Epithelial cell of esophagus (primary cell): Measurements from ENCODE around the gene VTN.

Experiments used
- DNase-seq: peaks from one replicate; pipeline ENCODE4 v3.0.0; 2010; ENCODE audit warnings: low read depth
- H3K4me3 ChIP-seq: 2 replicates; pipeline ENCODE4 v1.5.1; 2011; ENCODE audit warnings: mild to moderate bottlenecking, low read length, control low read depth
- TF ChIP-seq, protein P1 (sequence below): IDR thresholded peaks from 2 replicates; pipeline ENCODE4 v1.5.1; 2011; ENCODE audit warnings: low read depth, mild to moderate bottlenecking, low read length, control low read depth, inconsistent platforms; ENCODE audit not compliant: insufficient read depth; ENCODE audit errors: missing control alignments

Gene VTN

DNA sequence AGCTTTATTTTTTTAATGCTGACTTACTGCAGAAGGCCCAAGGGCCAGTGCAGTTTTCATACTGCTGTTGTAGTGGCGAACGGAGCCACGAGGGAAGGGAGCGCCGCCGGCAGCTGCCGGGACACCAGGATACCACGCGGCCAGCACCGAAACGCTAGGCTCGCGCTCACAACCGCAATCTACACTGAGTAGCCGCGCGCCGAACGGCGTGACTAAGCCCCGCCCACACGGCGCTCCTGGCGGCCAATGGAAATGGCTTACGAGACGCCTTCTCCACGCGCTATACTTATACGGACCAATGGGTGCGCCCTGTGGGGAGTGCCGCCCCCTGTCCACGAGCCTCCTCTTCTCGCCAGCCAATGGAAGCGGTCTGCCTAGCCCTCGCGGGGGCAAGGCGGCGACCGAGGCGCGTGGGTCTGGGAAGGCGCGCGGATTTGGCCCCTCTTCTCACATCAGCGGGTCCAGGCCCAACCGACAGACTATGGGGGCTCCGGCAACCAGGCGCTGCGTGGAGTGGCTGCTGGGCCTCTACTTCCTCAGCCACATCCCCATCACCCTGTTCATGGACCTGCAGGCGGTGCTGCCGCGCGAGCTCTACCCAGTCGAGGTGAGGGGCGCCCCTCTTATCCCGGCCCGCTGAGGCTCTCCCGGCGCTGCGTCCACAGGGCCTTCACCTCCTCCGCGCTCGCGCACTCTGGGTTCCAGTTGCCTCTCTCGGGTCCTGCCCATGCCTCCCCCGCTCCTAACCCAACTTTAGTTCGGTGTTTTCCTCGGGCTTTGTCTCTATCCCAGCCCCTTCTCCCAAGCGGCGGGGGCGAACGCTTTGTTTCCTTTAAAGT, 51.1 kb downstream of the VTN start, which contains the start of gene TMEM97:
TMEM97 (plus strand) TSS at position 442 of the 839 bp plus-strand sequence; CDS start at position 482, 40 bp downstream.
- peak within 1 kb of the TSS; percentile 72 for H3K4me3 ChIP-seq
- TF ChIP-seq, protein P1, sequence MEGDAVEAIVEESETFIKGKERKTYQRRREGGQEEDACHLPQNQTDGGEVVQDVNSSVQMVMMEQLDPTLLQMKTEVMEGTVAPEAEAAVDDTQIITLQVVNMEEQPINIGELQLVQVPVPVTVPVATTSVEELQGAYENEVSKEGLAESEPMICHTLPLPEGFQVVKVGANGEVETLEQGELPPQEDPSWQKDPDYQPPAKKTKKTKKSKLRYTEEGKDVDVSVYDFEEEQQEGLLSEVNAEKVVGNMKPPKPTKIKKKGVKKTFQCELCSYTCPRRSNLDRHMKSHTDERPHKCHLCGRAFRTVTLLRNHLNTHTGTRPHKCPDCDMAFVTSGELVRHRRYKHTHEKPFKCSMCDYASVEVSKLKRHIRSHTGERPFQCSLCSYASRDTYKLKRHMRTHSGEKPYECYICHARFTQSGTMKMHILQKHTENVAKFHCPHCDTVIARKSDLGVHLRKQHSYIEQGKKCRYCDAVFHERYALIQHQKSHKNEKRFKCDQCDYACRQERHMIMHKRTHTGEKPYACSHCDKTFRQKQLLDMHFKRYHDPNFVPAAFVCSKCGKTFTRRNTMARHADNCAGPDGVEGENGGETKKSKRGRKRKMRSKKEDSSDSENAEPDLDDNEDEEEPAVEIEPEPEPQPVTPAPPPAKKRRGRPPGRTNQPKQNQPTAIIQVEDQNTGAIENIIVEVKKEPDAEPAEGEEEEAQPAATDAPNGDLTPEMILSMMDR = peak; percentile 1
- DNase-seq = peak; percentile 98

DNA sequence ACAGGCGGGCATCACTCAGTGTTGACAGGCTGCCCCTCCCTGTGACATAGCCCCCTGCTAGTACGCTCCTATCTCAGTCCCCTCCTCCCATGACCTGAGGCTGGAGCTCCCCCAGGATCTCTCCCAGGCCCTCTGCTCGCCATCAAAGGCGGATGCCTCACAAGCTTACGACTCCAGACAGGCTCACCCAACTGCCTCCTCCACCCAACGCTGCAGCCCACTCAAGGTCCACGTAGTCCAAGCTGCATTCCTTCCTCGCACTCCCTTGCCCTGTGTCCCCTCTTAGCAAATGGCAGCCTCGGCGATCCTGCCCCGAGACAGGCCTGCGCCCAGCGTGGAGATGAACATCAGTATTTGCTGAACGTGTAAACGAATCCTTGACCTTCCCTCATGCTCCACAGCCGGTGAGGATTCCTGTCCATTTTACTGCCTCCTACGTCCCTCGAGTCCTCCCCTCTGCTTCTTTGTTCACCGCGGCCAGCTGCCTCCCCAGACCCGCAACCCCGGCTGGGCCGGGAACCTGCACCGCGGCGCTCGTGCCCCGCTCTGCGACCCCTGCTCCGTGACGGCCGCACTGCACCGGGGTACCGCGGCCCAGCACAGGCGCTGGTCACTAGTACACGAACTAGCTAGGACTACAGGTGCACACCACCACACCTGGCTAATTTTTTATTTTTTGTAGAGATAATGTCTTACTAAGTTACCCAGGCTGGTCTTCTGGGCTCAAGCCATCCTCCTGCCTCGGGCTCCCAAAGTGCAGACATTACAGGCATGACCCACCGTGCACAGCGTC, 51.9 kb downstream of the VTN start:
- TF ChIP-seq, protein P1 = no peak
- DNase-seq = no peak
- H3K4me3 ChIP-seq = peak overlapping the region; percentile 72
